Hypothalamus (tissue), 51 donors: ENCODE data around the gene C11orf91.
"Not testable (repeated sequence)": the region's sequence is repeated elsewhere in the genome, so short reads cannot be mapped to it uniquely, and the experiment has no call there.

ENCODE experiments used
- DNase-seq, 51 donors: peaks; one replicate each; lab custom pipeline; 2025; lab: John Stamatoyannopoulos, UW

The C11orf91 gene

GRCh38 chr11:33722590-33723234 lies 22.1 kb upstream of the C11orf91 start:
- DNase-seq, result no peak

GRCh38 chr11:33721984-33722383 lies 21.4 kb upstream of the C11orf91 start:
- DNase-seq, result no peak

DNA sequence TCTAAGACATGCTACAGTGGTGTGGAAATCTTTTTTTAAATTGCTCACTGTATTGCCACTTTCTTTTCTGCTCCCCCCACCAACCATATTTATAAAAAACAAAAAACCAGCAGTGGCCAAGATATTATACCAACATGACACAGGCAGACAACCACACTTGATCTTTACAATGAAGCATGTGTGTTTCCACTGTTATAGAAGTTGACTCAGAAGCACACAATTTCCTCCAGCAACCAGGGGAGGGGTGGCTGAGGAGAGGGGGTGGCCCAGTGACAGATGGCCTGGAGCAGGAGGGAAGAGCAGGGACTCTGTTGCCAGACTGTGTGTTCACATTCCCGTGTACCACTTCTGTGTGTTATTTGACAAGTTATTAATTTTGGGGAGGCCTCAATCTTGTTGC lies 20.8 kb upstream of the C11orf91 start:
- DNase-seq, result no peak

- DNase-seq, result no peak
Observed at GRCh38 chr11:33719587-33719986, 19.0 kb upstream of the C11orf91 start.

DNA sequence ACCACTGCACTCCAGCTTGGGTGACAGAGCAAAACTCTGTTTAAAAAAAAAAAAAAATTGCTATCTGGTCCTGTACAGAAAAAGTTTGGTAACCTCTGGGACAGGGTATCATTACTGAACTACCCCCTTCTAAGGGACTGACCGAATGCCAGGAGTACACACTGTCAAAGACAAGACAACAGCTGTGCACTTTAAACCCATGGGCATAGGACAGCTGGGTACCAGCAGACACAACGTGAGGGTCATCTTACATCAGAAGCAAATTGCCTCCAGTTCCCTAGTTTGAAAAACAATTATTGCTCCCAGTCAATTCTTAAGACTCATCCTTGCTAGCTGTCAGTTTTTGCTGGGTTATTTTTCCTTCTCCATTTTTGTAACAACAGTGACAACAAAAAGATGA lies 17.8 kb upstream of the C11orf91 start:
- DNase-seq, result no peak

DNA sequence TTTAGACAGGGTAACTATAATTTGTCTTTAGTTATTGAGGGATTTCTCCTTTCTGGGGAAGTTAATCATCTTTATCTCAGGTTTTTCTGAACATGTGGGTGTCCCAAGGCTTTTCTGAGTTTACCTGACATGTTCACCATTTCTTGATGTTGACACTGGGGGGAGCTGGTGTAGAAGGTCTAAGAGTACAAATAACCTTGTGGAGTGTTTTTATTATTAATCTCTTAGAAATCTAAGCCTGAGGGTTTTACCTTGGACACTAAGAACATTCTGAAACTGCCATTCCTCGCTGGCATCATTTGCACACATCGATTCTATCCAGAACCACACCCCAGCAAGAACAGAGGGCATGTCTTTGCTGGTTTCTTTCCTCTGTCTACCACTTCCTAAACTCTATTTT lies 15.6 kb upstream of the C11orf91 start:
- no peak for DNase-seq

GRCh38 chr11:33713856-33714398 lies 13.3 kb upstream of the C11orf91 start:
- DNase-seq, result no peak

- peak in 1 of 51 donors; percentile 49 for DNase-seq
Observed at GRCh38 chr11:33713151-33713855, 12.7 kb upstream of the C11orf91 start.

DNA sequence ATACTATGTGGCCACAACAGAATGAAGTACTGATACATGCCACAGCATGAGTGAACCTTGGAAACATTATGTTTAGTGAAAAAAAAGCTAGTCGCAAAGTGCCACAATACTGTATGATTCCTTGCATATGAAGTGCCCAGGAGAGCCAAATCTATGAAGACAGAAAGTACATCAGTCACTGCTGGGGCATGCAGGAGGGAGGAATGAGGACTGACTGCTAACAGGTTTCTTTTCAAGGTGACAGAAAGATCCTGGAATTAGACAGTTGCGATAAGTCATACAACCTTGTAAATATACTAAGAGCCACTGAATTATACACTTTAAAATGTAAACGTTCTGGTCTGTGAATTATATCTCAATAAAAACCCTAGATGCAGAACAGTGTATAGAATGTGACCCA lies 11.8 kb upstream of the C11orf91 start:
- DNase-seq, result no peak

- peak in 1 of 51 donors; percentile 40 for DNase-seq
Observed at GRCh38 chr11:33709466-33709865, 8.8 kb upstream of the C11orf91 start.

DNA sequence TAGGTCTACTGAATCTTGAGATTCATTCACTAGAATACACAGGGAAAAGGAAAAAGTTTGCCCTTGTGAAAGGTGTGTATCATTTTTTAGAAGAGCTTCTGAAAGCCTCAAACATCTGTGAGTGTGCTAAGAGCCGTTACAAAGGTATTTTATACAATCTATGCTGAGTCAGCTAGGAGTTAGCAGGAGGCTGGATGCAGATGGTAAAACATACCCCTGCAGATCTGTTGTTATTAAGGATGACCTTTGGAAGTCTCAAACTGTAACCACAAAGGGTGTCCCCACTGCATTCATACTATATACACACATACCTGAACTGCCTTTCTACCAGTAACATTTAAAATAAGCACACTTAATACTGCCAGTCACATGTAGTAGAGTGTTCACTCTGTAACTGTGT lies 8.4 kb upstream of the C11orf91 start:
- DNase-seq, result no peak

DNA sequence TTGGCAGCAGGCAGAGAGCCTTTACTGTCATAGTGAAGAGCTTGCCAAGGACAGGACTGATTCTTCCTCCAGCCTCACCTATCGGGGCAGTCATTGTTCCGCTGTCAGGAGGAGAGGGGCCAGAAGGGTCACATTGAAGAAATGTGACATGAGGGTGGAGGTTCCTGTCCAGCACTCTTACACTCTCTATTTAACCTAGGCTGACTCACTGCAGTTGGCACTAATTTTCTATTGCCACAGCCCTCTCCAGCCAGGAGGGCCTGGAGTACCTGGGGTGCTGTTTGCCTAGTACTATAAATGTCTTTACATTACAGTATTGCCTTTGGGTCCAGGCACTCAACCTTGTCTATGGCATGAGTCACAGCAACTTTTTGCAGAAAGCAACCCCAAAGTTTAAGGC lies 7.2 kb upstream of the C11orf91 start:
- DNase-seq, result not testable (repeated sequence)

- DNase-seq, result no peak
Observed at GRCh38 chr11:33706966-33707365, 6.3 kb upstream of the C11orf91 start.

- DNase-seq, result no peak
Observed at GRCh38 chr11:33706546-33706945, 5.9 kb upstream of the C11orf91 start.

DNA sequence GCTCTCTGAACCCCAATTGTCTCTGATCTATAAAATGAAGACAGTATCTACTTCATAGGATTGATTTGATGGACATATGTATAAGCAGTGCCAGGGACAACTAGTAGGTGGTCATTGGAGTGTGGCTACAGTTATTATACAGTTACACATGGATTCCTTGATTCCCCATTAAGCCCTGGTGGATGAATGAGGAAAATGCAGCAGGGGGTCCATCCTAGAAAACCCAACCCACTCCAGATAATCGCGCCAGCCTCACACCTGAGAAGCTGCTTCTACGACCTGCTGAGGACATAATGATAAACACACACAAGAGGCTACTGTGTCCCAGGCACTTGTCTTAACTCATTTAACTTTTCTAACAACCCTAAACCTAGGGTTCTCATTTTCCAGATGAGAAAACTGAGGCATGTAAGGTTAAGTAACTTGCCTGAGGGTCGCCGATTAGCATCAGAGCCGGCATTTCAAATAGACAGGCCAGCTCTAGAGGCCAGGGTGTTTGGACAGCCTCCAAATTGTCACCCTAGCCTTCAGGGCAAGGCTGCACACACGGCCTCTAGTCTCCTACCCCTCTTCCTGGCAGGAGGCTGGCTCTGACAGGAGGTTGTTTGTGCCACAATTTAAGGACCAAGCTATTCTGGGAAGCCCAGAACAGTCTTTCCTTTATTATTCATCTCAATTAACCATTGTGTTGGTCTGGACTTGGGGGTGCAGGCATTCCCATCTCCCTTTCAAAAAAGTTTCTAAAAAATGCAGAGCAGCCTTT lies 3.8 kb upstream of the C11orf91 start:
- peak in 14 of 51 donors; percentile 14 to 57 (median 24) for DNase-seq

- DNase-seq, result peak in 1 of 51 donors; percentile 8
Observed at GRCh38 chr11:33703788-33704187, 3.2 kb upstream of the C11orf91 start.

DNA sequence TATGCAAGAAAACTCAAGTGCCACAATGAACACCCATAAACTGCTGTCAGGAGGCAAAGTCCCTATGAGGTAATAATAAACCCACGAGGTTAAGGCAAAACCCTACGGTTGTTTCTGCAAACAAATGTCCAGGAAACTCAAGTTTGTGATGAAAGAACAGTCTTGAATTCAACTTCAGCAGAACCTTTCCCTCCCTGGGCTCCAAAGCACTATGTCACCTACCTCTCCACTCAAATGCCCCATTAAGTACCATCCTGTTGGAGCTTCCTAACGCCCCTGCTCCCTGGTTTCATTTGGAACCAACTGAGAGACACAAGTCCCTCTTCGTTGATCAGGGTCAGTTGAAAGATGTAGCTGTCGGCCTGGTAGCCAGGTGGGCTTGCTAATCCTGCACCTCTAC lies 2.6 kb upstream of the C11orf91 start:
- DNase-seq, result no peak

GRCh38 chr11:33701302-33702230 lies 940 bp upstream of the C11orf91 start:
- DNase-seq, result peak in 25 of 51 donors; percentile 16 to 83 (median 41)

- DNase-seq, result peak in 2 of 51 donors; percentile 35 to 39
Observed at GRCh38 chr11:33700063-33700501, 544 bp downstream of the C11orf91 start.

DNA sequence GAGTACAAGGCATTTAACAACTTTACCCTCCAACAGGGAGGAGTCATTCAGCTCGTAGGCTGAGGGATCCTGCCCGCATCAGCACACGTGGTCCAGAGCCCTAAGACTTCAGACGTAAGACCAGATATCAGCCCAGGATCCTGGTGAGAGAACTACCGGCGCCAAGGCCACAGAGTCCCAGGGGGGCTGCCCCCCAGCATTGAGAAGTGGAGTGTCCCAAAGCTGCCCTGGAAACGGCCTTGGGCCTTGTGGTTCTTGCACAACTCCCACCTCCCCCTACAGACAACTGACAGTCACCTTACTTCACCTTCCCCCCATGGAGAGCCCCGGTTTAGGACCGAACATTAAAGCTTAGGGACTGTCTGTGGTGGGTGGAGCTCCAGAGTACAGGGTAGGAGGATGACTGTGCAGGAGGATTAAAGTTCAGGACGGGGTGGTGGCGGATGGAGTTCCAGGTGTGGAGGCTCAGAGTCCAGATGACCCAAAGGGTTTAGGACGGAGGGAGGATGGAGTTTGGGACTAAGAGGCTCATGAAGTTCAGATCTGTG lies 1.0 kb downstream of the C11orf91 start:
- no peak for DNase-seq
